ENCODE measurements around the gene CARNS1.

Gene CARNS1

GRCh38 chr11:67390947-67391303 lies 24.6 kb upstream of the CARNS1 start:
- Histone ChIP-seq H3K27ac (peak overlapping the region; percentile 64), H3K79me2 (no peaks in the 10 kb centered on the region), H3K9me3 (ENCODE audit: control insufficient read depth, low read length) (no peaks in the 10 kb centered on the region), H3K36me3 (ENCODE audit: control insufficient read depth, insufficient read depth, low read length) (no peaks in the 10 kb centered on the region), H2AFZ (peak overlapping the region; percentile 88), H3K27me3 (ENCODE audit: control insufficient read depth, insufficient read depth, low read length) (no peaks in the 10 kb centered on the region), H3K4me3 (ENCODE audit: low read depth, low read length) (peak overlapping the region; percentile 81), H3K4me2 (ENCODE audit: low read length) (peak overlapping the region; percentile 85), H3K4me1 (no peaks in the 10 kb centered on the region), H3K9ac (peak overlapping the region; percentile 19)
- TF ChIP-seq CTCF (IDR thresholded peaks at IDR 0.05), result no peak

- no peaks in the 10 kb centered on the region for H3K27me3 ChIP-seq (ENCODE audit: control insufficient read depth, insufficient read depth, low read length)
- H3K9me3 ChIP-seq (ENCODE audit: control insufficient read depth, low read length), result no peaks in the 10 kb centered on the region
- H3K4me1 ChIP-seq, result no peaks in the 10 kb centered on the region
- H3K4me2 ChIP-seq (ENCODE audit: low read length), result peak within 1 kb of the TSS; percentile 85
- no peaks in the 10 kb centered on the region for H3K79me2 ChIP-seq
- TF ChIP-seq CTCF (IDR thresholded peaks at IDR 0.05), result no peak
- peak within 1 kb of the TSS; percentile 64 for H3K27ac ChIP-seq
- H3K4me3 ChIP-seq (ENCODE audit: low read depth, low read length), result peak within 1 kb of the TSS; percentile 81
- peak within 1 kb of the TSS; percentile 28 for H3K9ac ChIP-seq
- peak within 1 kb of the TSS; percentile 88 for H2AFZ ChIP-seq
- H3K36me3 ChIP-seq (ENCODE audit: control insufficient read depth, insufficient read depth, low read length), result no peaks in the 10 kb centered on the region
Observed at GRCh38 chr11:67391304-67392182, 23.9 kb upstream of the CARNS1 start, which contains the start of gene RAD9A. TSS of gene RAD9A (plus strand) at chr11:67391986. CDS start at chr11:67392045, 59 bp downstream.

- H2AFZ ChIP-seq, result peak overlapping the region; percentile 88
- no peaks in the 10 kb centered on the region for H3K79me2 ChIP-seq
- no peaks in the 10 kb centered on the region for H3K27me3 ChIP-seq (ENCODE audit: control insufficient read depth, insufficient read depth, low read length)
- H3K9me3 ChIP-seq (ENCODE audit: control insufficient read depth, low read length), result no peaks in the 10 kb centered on the region
- TF ChIP-seq CTCF (IDR thresholded peaks at IDR 0.05), result no peak
- H3K27ac ChIP-seq, result peak overlapping the region; percentile 25
- peak overlapping the region; percentile 85 for H3K4me2 ChIP-seq (ENCODE audit: low read length)
- no peaks in the 10 kb centered on the region for H3K36me3 ChIP-seq (ENCODE audit: control insufficient read depth, insufficient read depth, low read length)
- peak overlapping the region; percentile 81 for H3K4me3 ChIP-seq (ENCODE audit: low read depth, low read length)
- H3K4me1 ChIP-seq, result no peaks in the 10 kb centered on the region
- peak overlapping the region; percentile 28 for H3K9ac ChIP-seq
Observed at GRCh38 chr11:67392183-67392715, 23.2 kb upstream of the CARNS1 start.

- Histone ChIP-seq H2AFZ (no peak overlapping the region), H3K4me2 (ENCODE audit: low read length) (no peak overlapping the region), H3K27me3 (ENCODE audit: control insufficient read depth, insufficient read depth, low read length) (no peaks in the 10 kb centered on the region), H3K9ac (no peak overlapping the region), H3K4me3 (ENCODE audit: low read depth, low read length) (no peak overlapping the region), H3K79me2 (no peaks in the 10 kb centered on the region), H3K9me3 (ENCODE audit: control insufficient read depth, low read length) (no peaks in the 10 kb centered on the region), H3K27ac (no peak overlapping the region), H3K4me1 (no peaks in the 10 kb centered on the region), H3K36me3 (ENCODE audit: control insufficient read depth, insufficient read depth, low read length) (no peaks in the 10 kb centered on the region)
- TF ChIP-seq CTCF (IDR thresholded peaks at IDR 0.05), result no peak
Observed at GRCh38 chr11:67393437-67393836, 22.0 kb upstream of the CARNS1 start.

Data from parathyroid adenoma (tissue), 2 donors.